ENCODE results near the gene BZW1.

DNA sequence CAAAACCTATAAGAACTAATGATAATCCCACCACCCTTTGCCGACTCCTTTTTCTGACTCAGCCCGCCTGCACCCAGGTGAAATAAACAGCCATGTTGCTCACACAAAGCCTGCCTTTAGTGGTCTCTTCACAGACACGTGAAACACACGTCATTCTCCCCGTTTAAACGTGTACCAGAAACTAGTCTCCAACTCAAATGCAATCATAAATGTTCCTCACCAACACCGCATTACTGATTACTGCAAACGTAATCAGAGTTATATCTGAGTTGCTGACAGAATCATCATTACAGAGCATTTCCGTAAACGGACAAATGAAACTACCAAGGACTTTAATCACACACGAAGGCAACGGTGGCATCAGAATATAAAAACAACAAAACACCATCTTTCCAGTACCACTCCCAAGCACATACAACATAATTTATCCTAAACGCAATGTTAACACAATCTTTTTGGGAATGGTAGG lies 50.9 kb downstream of the BZW1 start:
- TF ChIP-seq CTCF (IDR thresholded peaks at IDR 0.05 in 2 of 3, conservative IDR thresholded peaks at IDR 0.05 in 1 of 3; ENCODE audit: borderline replicate concordance in 1 of 3, insufficient read depth in 1 of 3, low read depth in 2 of 3, low read length in 2 of 3): no peak
- TF ChIP-seq JUND (IDR thresholded peaks at IDR 0.05): no peak
- no peak for TF ChIP-seq YY1 (IDR thresholded peaks at IDR 0.05; ENCODE audit: extremely low read depth, insufficient replicate concordance, low read depth, low read length)
- no peak for TF ChIP-seq POLR2AphosphoS5 (IDR thresholded peaks at IDR 0.05; ENCODE audit: low read depth, low read length)
- TF ChIP-seq EZH2 (IDR thresholded peaks at IDR 0.05): no peak
- TF ChIP-seq, protein P1, sequence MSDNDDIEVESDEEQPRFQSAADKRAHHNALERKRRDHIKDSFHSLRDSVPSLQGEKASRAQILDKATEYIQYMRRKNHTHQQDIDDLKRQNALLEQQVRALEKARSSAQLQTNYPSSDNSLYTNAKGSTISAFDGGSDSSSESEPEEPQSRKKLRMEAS (IDR thresholded peaks at IDR 0.05): no peak
- TF ChIP-seq POLR2A (IDR thresholded peaks at IDR 0.05; ENCODE audit: borderline replicate concordance, extremely low read depth, insufficient read depth, insufficient read length): no peak
- no peak for TF ChIP-seq CEBPB (IDR thresholded peaks at IDR 0.05; ENCODE audit: low read depth)
- no peak for TF ChIP-seq REST (IDR thresholded peaks at IDR 0.05; ENCODE audit: low read depth)
- TF ChIP-seq RAD21 (IDR thresholded peaks at IDR 0.05; ENCODE audit: low read depth): no peak
- TF ChIP-seq ELF1 (IDR thresholded peaks at IDR 0.05; ENCODE audit: borderline replicate concordance, low read depth): no peak
